Measurements from ENCODE around the gene FAM78A.

- TF ChIP-seq CTCF (IDR thresholded peaks at IDR 0.05) (no peak), POLR2A (IDR thresholded peaks at IDR 0.05; ENCODE audit: low read depth) (no peak), POLR2AphosphoS5 (IDR thresholded peaks at IDR 0.05) (no peak)
Measured at GRCh38 chr9:131282688-131283422, 6.5 kb upstream of the FAM78A start.

Data from esophagus muscularis mucosa (tissue), 3 donors.